Nephron (organoid): ENCODE results near the gene RAG2.

ENCODE experiments used
- H3K27ac Mint-ChIP-seq, 3 experiments: 2 replicates each; pipeline ENCODE4 v1.8.0; 2020; ENCODE audit warnings: mixed read lengths in 3 of 3, mild to moderate bottlenecking in 2 of 3, moderate library complexity in 1 of 3
- H3K27me3 Mint-ChIP-seq: 2 replicates; pipeline ENCODE4 v1.8.0; 2021; ENCODE audit warnings: low read depth, mild to moderate bottlenecking, moderate library complexity, mixed read lengths
- H3K36me3 Mint-ChIP-seq: 2 replicates; pipeline ENCODE4 v1.8.0; 2020; ENCODE audit warnings: low read depth, mixed read lengths
- H3K4me1 Mint-ChIP-seq: 2 replicates; pipeline ENCODE4 v1.8.0; 2020; ENCODE audit warnings: mixed read lengths
- H3K4me3 Mint-ChIP-seq, 3 experiments: 2 replicates each; pipeline ENCODE4 v1.8.0; 2020; ENCODE audit warnings: mild to moderate bottlenecking in 3 of 3, mixed read lengths in 3 of 3, moderate library complexity in 2 of 3
- H3K9me3 Mint-ChIP-seq: 2 replicates; pipeline ENCODE4 v1.8.0; 2020; ENCODE audit warnings: mixed read lengths
- TF ChIP-seq, protein P1 (sequence below), 3 experiments: fragments of 200-600 bp; sonication (generic); IDR thresholded peaks; one replicate each; pipeline ENCODE4 v1.5.0; 2021; ENCODE audit warnings: antibody characterized with exemption in 3 of 3; ENCODE audit not compliant: unreplicated experiment in 3 of 3

The RAG2 gene

DNA sequence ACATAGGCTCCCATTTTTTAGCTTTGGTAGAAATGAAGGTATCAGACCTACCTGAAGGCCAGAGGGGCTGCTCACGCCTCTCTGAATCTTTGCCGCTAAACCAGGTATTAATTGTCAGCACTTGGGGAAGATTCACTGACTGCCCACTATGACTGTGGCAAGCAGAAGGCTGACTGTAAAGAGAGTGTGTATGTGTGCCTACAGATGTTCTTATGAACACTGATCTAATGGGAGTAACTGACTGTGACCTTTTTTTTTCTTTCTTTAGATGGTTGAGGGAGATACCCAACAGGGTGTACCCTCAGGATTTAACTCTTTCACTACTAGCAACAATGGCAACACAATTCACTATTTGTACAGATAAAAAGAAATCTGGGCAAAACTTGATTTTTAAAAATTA is at the start of gene RAG2:
Gene RAG2 (minus strand): TSS at position 186 of the 400 bp plus-strand sequence. CDS start 4,068 bp downstream, outside the sequence.
- TF ChIP-seq, protein P1, sequence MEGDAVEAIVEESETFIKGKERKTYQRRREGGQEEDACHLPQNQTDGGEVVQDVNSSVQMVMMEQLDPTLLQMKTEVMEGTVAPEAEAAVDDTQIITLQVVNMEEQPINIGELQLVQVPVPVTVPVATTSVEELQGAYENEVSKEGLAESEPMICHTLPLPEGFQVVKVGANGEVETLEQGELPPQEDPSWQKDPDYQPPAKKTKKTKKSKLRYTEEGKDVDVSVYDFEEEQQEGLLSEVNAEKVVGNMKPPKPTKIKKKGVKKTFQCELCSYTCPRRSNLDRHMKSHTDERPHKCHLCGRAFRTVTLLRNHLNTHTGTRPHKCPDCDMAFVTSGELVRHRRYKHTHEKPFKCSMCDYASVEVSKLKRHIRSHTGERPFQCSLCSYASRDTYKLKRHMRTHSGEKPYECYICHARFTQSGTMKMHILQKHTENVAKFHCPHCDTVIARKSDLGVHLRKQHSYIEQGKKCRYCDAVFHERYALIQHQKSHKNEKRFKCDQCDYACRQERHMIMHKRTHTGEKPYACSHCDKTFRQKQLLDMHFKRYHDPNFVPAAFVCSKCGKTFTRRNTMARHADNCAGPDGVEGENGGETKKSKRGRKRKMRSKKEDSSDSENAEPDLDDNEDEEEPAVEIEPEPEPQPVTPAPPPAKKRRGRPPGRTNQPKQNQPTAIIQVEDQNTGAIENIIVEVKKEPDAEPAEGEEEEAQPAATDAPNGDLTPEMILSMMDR (IDR thresholded peaks at IDR 0.05; ENCODE audit: unreplicated experiment in 3 of 3): no peak
- Mint-ChIP-seq H3K27me3 (no peaks in the 10 kb centered on the region), H3K4me1 (peaks cover 22% of the 10 kb centered on the region), H3K36me3 (no peaks in the 10 kb centered on the region), H3K4me3 (peak within 1 kb of the TSS in 2 of 3 experiments; percentile 35 to 51), H3K9me3 (no peaks in the 10 kb centered on the region), H3K27ac (peak within 1 kb of the TSS in 1 of 3 experiments; percentile 69)

DNA sequence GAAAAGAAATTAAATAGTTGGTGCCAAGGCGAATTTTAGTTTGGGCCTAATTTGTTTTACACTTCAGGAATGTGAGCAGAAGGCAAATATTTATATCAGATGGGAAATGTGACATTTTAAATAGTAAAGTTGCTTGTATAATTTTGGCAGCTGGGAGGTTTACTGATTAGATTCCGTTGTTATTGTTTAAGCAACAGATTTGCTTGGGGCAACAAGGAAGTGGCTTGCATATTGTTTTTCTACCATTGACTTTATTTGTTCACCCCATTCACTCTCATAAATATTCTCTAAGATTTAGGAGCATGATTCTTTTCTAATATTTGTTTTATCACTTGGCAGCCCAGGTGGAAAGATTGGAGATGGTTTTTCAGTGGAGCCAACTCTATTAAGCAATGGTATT is 40.5 kb upstream of the RAG2 start:
- Mint-ChIP-seq H3K27me3 (no peaks in the 10 kb centered on the region), H3K9me3 (peaks cover 12% of the 10 kb centered on the region), H3K27ac (peak overlapping the region in 1 of 3 experiments; percentile 31), H3K4me3 (no peak overlapping the region), H3K36me3 (peaks cover 85% of the 10 kb centered on the region), H3K4me1 (no peaks in the 10 kb centered on the region)
- TF ChIP-seq, protein P1 (IDR thresholded peaks at IDR 0.05; ENCODE audit: unreplicated experiment in 3 of 3): no peak

DNA sequence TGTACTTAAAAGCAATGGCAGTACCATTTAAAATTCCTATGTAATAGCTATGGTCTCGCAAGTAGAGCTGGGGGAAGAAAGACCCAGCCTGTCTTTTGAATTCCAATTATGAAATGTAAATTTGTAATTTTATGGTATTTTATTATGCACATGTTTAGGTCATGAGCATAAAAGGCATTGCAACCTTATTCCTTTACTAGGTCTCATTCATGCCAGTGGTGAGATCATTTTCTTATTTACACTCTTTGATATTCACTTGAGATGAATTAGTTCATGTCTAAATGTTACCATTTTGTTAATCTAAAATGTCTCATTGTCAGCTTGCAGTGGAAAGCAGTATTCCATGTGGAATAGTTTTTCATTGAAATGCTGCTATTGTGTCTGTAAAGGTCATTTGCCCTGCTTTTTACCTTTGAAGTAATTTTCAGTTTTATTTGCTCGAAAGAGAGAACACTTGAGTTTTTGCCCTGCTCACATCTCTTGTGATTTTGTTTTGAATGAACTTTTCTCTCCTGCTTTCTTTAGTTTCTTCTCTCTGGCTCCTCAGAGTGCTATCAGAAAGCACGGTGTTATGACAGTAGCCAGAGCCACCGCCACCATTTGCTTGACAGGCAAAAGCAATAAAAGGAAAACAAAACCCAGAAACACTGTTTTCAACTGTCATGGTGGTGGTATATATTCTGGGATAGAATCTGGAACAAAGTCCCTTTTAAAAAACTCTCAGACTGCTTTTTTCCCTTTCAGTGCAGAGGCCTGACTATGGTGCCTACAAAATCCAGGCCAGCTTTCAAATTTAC is 37.2 kb upstream of the RAG2 start:
- Mint-ChIP-seq H3K27me3 (no peaks in the 10 kb centered on the region), H3K27ac (no peak overlapping the region), H3K4me3 (no peak overlapping the region), H3K9me3 (peaks cover 2% of the 10 kb centered on the region), H3K4me1 (no peaks in the 10 kb centered on the region), H3K36me3 (peaks cover 56% of the 10 kb centered on the region)
- TF ChIP-seq, protein P1 (IDR thresholded peaks at IDR 0.05; ENCODE audit: unreplicated experiment in 3 of 3): no peak

DNA sequence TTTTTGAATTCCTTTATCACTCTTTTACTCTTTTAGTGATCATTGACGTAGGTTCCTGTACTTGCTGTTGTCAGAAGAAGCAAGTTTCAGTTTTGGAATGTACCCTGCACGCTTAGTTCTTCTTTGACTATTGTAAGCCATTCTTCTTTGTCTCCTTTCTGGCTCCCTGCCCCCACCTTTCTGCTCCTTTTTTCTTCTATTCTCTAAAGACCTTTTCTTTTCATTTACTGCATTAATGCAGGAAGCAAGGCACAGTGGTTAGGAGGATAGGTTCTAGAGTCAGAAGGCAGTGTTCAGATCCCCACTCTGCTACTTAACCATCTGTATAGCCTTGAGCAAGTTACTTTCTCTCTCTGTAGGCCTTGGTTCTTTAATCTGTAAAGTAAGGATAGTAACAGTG is 33.7 kb upstream of the RAG2 start:
- H3K36me3 Mint-ChIP-seq: peaks cover 27% of the 10 kb centered on the region
- H3K9me3 Mint-ChIP-seq: no peaks in the 10 kb centered on the region

DNA sequence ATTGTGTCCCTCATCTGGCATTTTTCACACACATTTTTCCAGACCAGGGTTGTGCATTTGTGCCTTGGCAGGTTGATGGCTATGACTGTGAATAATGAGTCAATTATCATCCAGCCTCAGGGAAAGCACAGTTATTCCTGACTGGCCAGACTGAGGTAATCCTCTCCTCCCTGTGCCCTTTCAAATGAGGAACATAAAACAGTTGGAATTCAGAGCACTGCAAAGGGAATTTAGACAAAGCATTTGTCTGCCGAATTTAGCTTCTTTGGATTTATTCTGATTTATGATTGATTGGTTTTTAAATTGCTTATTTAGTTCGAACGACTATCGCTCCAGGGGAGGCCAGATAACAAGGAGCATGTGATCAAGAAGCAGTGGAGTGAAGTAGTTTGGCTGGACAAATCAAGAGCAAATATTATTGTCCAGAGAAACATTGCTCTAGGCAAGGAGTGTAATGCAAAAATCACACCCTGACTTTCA is 30.8 kb upstream of the RAG2 start:
- Mint-ChIP-seq H3K4me1 (peaks cover 32% of the 10 kb centered on the region), H3K36me3 (peaks cover 3% of the 10 kb centered on the region), H3K27ac (peak overlapping the region; percentile 35 to 85 (median 59)), H3K27me3 (no peaks in the 10 kb centered on the region), H3K9me3 (no peaks in the 10 kb centered on the region), H3K4me3 (no peak overlapping the region)
- TF ChIP-seq, protein P1 (IDR thresholded peaks at IDR 0.05; ENCODE audit: unreplicated experiment in 3 of 3): no peak

More for the DNA sequence above, 33.7 kb upstream of the RAG2 start:
- TF ChIP-seq, protein P1 (IDR thresholded peaks at IDR 0.05; ENCODE audit: unreplicated experiment in 3 of 3): no peak
- peaks cover 27% of the 10 kb centered on the region for H3K4me1 Mint-ChIP-seq
- no peaks in the 10 kb centered on the region for H3K27me3 Mint-ChIP-seq
- no peak overlapping the region for H3K27ac Mint-ChIP-seq
- no peak overlapping the region for H3K4me3 Mint-ChIP-seq
